OCI-LY3 (cell line): ENCODE results near the gene ANKRD9.

ENCODE experiments used
- H2AFZ ChIP-seq: fragments of 200-600, 300-600 bp; shearing (Covaris generic); 2 replicates; pipeline ENCODE4 v1.6.0; 2014; ENCODE audit warnings: antibody characterized with exemption, low read depth, low read length
- H3K27ac ChIP-seq: fragments of 200-600, 300-600 bp; sonication (generic); 2 replicates; pipeline ENCODE4 v1.5.1; 2014; ENCODE audit warnings: mild to moderate bottlenecking, low read length, moderate library complexity, mixed read lengths
- H3K27me3 ChIP-seq: fragments of 200-600, 300-600 bp; sonication (generic); 2 replicates; pipeline ENCODE4 v1.6.1; 2014; ENCODE audit warnings: low read depth, low read length, mixed read lengths
- H3K36me3 ChIP-seq: fragments of 200-600, 300-600 bp; sonication (generic); replicated peaks from 2 replicates; pipeline ENCODE3; 2014; ENCODE audit warnings: low read depth, low read length, mixed read lengths
- H3K4me1 ChIP-seq: fragments of 300-600, 200-600 bp; sonication (generic); 2 replicates; pipeline ENCODE4 v1.6.1; 2014; ENCODE audit warnings: low read length, mixed read lengths
- H3K4me2 ChIP-seq: fragments of 200-600, 300-600 bp; sonication (generic); 2 replicates; pipeline ENCODE4 v1.6.1; 2014; ENCODE audit warnings: low read length, mixed read lengths
- H3K4me3 ChIP-seq: fragments of 300-600, 200-600 bp; sonication (generic); 2 replicates; pipeline ENCODE4 v1.5.1; 2014; ENCODE audit warnings: antibody characterized with exemption, mild to moderate bottlenecking, low read length, moderate library complexity
- H3K79me2 ChIP-seq: fragments of 300-600, 200-600 bp; shearing (Covaris generic); 2 replicates; pipeline ENCODE4 v1.6.1; 2014; ENCODE audit warnings: mild to moderate bottlenecking, low read length, mixed read lengths
- H3K9ac ChIP-seq: fragments of 300-600, 200-600 bp; shearing (Covaris generic); 2 replicates; pipeline ENCODE4 v1.6.0; 2014; ENCODE audit warnings: mild to moderate bottlenecking, low read length, moderate library complexity
- H3K9me3 ChIP-seq: fragments of 200-600, 300-600 bp; shearing (Covaris generic); 2 replicates; pipeline ENCODE4 v1.6.1; 2014; ENCODE audit warnings: low read length, mixed read lengths; ENCODE audit not compliant: insufficient read depth
- H4K20me1 ChIP-seq: fragments of 200-600, 300-600 bp; sonication (generic); 2 replicates; pipeline ENCODE4 v1.6.1; 2016; ENCODE audit warnings: low read length, mixed read lengths; ENCODE audit not compliant: insufficient read depth
- EZH2phosphoT487 ChIP-seq: fragments of 200-600 bp; shearing (Covaris generic); IDR thresholded peaks from 2 replicates; pipeline ENCODE4 v1.6.1; 2018; ENCODE audit warnings: antibody characterized with exemption, mixed run types, low read depth
- TF ChIP-seq, protein P1 (sequence below): fragments of 200-600, 300-600 bp; sonication (generic); IDR thresholded peaks from 2 replicates; pipeline ENCODE4 v1.5.1; 2014; ENCODE audit warnings: antibody characterized with exemption, low read length, low read depth

ANKRD9 gene

DNA sequence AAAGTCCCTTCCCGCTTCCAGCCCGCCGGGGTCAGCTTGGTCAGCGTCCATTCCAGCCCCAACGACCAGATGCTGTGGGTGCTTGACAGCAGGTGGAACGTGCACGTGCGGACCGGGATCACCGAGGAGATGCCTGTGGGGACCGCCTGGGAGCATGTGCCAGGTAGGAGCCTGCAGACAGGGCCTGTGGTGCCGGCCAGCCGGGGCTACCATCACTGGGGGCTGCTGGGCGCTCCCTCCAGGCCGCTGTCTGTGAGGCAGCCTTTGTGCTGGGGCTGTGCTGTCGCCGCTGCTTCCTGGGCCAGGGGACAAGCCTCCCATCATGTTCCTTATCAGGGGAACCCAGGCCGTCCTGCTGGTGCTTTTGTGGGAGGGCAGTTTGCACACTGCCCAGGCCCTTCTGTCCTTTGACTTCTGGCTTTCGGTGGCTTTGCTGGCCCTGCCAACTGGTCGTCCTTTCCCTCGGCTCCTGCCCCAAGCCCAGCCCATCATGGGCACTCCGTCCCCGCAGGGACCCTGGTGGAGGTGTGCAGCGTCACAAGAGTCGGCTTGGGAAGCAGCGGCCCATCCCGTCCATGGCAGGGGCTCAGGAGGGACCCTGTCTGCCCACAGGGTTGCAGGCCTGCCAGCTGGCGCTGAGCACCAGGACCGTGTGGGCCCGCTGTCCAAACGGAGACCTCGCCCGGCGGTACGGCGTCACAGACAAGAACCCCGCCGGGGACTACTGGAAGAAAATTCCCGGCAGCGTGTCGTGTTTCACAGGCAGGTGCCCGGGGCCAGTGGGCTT, 12.4 kb downstream of the ANKRD9 start:
- no peaks in the 10 kb centered on the region for H3K27me3 ChIP-seq
- no peak overlapping the region for H2AFZ ChIP-seq
- H3K36me3 ChIP-seq, result no peaks in the 10 kb centered on the region
- H3K79me2 ChIP-seq, result no peaks in the 10 kb centered on the region
- TF ChIP-seq EZH2phosphoT487, result no peak
- TF ChIP-seq, protein P1, sequence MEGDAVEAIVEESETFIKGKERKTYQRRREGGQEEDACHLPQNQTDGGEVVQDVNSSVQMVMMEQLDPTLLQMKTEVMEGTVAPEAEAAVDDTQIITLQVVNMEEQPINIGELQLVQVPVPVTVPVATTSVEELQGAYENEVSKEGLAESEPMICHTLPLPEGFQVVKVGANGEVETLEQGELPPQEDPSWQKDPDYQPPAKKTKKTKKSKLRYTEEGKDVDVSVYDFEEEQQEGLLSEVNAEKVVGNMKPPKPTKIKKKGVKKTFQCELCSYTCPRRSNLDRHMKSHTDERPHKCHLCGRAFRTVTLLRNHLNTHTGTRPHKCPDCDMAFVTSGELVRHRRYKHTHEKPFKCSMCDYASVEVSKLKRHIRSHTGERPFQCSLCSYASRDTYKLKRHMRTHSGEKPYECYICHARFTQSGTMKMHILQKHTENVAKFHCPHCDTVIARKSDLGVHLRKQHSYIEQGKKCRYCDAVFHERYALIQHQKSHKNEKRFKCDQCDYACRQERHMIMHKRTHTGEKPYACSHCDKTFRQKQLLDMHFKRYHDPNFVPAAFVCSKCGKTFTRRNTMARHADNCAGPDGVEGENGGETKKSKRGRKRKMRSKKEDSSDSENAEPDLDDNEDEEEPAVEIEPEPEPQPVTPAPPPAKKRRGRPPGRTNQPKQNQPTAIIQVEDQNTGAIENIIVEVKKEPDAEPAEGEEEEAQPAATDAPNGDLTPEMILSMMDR, result no peak
- no peak overlapping the region for H3K4me2 ChIP-seq
- no peaks in the 10 kb centered on the region for H3K4me1 ChIP-seq
- H3K9ac ChIP-seq, result no peak overlapping the region
- H4K20me1 ChIP-seq, result no peaks in the 10 kb centered on the region
- H3K4me3 ChIP-seq, result no peak overlapping the region
- no peaks in the 10 kb centered on the region for H3K9me3 ChIP-seq
- H3K27ac ChIP-seq, result no peak overlapping the region

DNA sequence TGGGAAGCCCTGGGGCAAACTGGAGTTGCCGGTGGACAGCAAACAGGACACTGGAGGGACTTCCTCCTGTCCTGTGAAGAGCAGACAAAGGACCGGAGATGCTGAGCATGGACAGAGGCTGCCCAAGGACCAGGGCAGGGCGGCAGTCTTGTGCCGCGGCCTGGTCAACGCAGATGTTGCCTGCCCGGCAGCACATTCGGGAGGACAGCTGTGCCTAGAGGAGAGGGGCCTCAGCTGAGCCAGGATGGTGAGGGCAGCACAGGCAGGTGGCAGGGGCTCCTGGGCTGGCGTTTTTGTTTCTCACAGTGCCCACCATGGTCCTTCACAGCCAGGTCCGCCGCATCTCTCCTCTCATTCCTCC, 13.3 kb downstream of the ANKRD9 start:
- Histone ChIP-seq H3K27me3 (no peaks in the 10 kb centered on the region), H3K27ac (no peak overlapping the region), H3K9me3 (no peaks in the 10 kb centered on the region), H3K9ac (no peak overlapping the region), H3K36me3 (no peaks in the 10 kb centered on the region), H4K20me1 (no peaks in the 10 kb centered on the region), H3K4me2 (no peak overlapping the region), H2AFZ (no peak overlapping the region), H3K4me3 (no peak overlapping the region), H3K4me1 (no peaks in the 10 kb centered on the region), H3K79me2 (no peaks in the 10 kb centered on the region)
- TF ChIP-seq, protein P1, result no peak
- TF ChIP-seq EZH2phosphoT487, result no peak

DNA sequence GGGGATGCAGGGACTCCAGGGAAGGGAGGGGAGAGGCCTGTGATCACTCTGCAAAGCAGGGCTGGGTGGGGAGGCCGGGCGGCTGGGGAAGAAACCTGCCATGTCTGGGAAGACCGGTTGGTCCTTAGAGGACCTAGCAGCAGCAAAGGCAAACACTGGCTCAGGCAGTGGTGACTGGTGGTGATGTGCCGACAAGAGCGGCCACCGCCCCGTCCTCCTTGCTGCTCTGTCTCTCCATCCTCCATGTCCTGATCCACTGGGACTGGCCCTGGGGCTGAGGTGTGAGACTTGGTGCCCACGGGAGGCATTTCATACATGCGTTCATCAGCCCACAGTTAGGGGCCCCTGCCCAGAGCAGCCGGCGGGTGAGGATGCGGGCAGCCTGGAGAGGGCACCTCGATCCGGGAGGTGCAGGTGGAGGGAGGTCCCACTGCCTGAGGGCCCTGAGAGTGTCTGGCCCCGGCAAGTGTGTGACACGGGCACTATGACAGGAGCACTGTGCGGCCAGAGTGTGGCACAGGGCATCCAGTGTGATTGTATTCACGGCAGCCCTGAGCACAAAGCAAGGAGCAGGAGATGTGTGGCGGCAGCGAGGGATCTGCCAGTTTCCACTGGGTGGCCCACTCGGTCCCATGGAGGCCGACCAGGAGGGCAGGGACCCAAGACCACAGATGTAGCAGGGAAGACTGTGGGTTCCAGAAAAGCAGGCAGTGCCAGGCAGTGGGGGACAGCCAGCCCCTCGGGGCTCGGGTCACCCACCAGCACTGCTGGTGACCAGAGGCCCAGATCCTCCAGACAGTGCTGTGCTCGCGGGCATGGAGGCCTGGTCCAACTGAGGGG, 13.9 kb downstream of the ANKRD9 start:
- Histone ChIP-seq H3K9me3 (no peaks in the 10 kb centered on the region), H3K27me3 (no peaks in the 10 kb centered on the region), H2AFZ (no peak overlapping the region), H3K4me3 (no peak overlapping the region), H3K4me2 (no peak overlapping the region), H3K79me2 (no peaks in the 10 kb centered on the region), H4K20me1 (no peaks in the 10 kb centered on the region), H3K36me3 (no peaks in the 10 kb centered on the region), H3K9ac (no peak overlapping the region), H3K27ac (no peak overlapping the region), H3K4me1 (no peaks in the 10 kb centered on the region)
- TF ChIP-seq EZH2phosphoT487, result no peak
- TF ChIP-seq, protein P1, result no peak

DNA sequence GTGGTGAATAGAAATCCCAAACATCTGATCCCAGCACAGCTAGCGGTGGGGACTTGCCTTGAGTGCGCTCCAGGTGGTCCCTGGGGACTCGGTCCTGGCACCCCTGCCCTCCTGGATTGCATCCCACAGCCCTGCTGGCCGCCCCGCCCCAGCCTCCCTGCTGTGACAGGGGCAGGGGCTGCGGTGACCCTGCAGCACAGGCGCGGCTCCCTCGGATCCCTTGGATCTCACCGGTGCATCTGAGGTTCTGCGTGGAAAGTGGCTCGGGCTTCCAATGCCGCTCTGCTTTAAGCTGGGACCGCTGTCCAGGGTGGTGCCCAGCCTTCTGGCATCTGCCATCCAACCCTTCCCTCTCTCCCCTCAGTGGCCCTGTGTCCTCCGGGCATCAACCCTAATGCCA, 16.0 kb downstream of the ANKRD9 start:
- Histone ChIP-seq H3K36me3 (no peaks in the 10 kb centered on the region), H3K27me3 (no peaks in the 10 kb centered on the region), H2AFZ (no peak overlapping the region), H3K79me2 (no peaks in the 10 kb centered on the region), H3K4me1 (no peaks in the 10 kb centered on the region), H3K9me3 (no peaks in the 10 kb centered on the region), H3K4me3 (no peak overlapping the region), H3K27ac (no peak overlapping the region), H3K4me2 (no peak overlapping the region), H3K9ac (no peak overlapping the region), H4K20me1 (no peaks in the 10 kb centered on the region)
- TF ChIP-seq, protein P1, result no peak
- TF ChIP-seq EZH2phosphoT487, result no peak
